ENCODE measurements around the gene B9D1. TPM values are rescaled to one million over a fixed set of nuclear protein-coding genes. Genes with fewer than 3 reads are reported as not detected.

Gene B9D1
- total RNA-seq, 2 experiments from 2014 or later, result 21.1 to 38.1 TPM

GRCh38 chr17:19331543-19332245, 30.8 kb downstream of the B9D1 start:
- no peak overlapping the region for H3K4me2 ChIP-seq (ENCODE audit: low read length)
- intact Hi-C loops (cut with micrococcal nuclease; ENCODE audit: unreplicated experiment), result no loop called here
- no peaks in the 10 kb centered on the region for H4K20me1 ChIP-seq (ENCODE audit: insufficient read depth, low read length)
- no peak overlapping the region for H3K27ac ChIP-seq (ENCODE audit: low read depth, low read length, poor library complexity, severe bottlenecking)
- no peak for DNase-seq (ENCODE audit: low spot score)
- no peaks in the 10 kb centered on the region for H3K4me1 ChIP-seq (ENCODE audit: insufficient read depth, low read length, poor library complexity, severe bottlenecking)
- ChIA-PET POLR2A (no interaction called here), CTCF (ENCODE audit: unreplicated experiment) (no interaction called here)
- TF ChIP-seq EZH2phosphoT487 (IDR thresholded peaks at IDR 0.05; ENCODE audit: borderline replicate concordance, low read depth, low read length) (no peak), CTCF (conservative IDR thresholded peaks at IDR 0.05; ENCODE audit: low read length) (no peak)
- H3K4me3 ChIP-seq (ENCODE audit: low read depth, low read length, poor library complexity, severe bottlenecking), result no peak overlapping the region
- H3K9me3 ChIP-seq (ENCODE audit: low read length), result no peaks in the 10 kb centered on the region
- no peaks in the 10 kb centered on the region for H3K36me3 ChIP-seq (ENCODE audit: insufficient read depth, low read length)
- no peaks in the 10 kb centered on the region for H3K9me2 ChIP-seq (ENCODE audit: insufficient read depth, low read length)
- H2AFZ ChIP-seq (ENCODE audit: low read length), result no peak overlapping the region
- no peaks in the 10 kb centered on the region for H3K79me2 ChIP-seq (ENCODE audit: insufficient read depth, low read depth, low read length)
- BruUV-seq (replicated peaks), result no TSS peak

GRCh38 chr17:19331134-19331533, 31.4 kb downstream of the B9D1 start:
- Histone ChIP-seq H3K36me3 (ENCODE audit: insufficient read depth, low read length) (no peaks in the 10 kb centered on the region), H3K79me2 (ENCODE audit: insufficient read depth, low read depth, low read length) (no peaks in the 10 kb centered on the region), H2AFZ (ENCODE audit: low read length) (no peak overlapping the region), H3K4me1 (ENCODE audit: insufficient read depth, low read length, poor library complexity, severe bottlenecking) (no peaks in the 10 kb centered on the region), H4K20me1 (ENCODE audit: insufficient read depth, low read length) (no peaks in the 10 kb centered on the region), H3K4me2 (ENCODE audit: low read length) (no peak overlapping the region), H3K9me2 (ENCODE audit: insufficient read depth, low read length) (no peaks in the 10 kb centered on the region), H3K9me3 (ENCODE audit: low read length) (0 out of 2 replicates have a peak, but pooled peaks cover under 1% of the 10 kb centered on the region), H3K27ac (ENCODE audit: low read depth, low read length, poor library complexity, severe bottlenecking) (no peak overlapping the region), H3K4me3 (ENCODE audit: low read depth, low read length, poor library complexity, severe bottlenecking) (no peak overlapping the region)
- no peak for TF ChIP-seq EZH2phosphoT487 (IDR thresholded peaks at IDR 0.05; ENCODE audit: borderline replicate concordance, low read depth, low read length)
- no peak for TF ChIP-seq CTCF (conservative IDR thresholded peaks at IDR 0.05; ENCODE audit: low read length)
- BruUV-seq (replicated peaks), result no TSS peak
- ChIA-PET POLR2A (interaction anchor here (0.7 kb wide), 1 partner anchor 74 kb away, joined by 3 read pairs; no protein-coding TSS in a partner anchor), CTCF (ENCODE audit: unreplicated experiment) (no interaction called here)
- DNase-seq (ENCODE audit: low spot score), result no peak
- intact Hi-C loops (cut with micrococcal nuclease; ENCODE audit: unreplicated experiment), result no loop called here

GRCh38 chr17:19330271-19330670, 32.3 kb downstream of the B9D1 start:
- H3K36me3 ChIP-seq (ENCODE audit: insufficient read depth, low read length), result no peaks in the 10 kb centered on the region
- no peaks in the 10 kb centered on the region for H3K4me1 ChIP-seq (ENCODE audit: insufficient read depth, low read length, poor library complexity, severe bottlenecking)
- no peaks in the 10 kb centered on the region for H4K20me1 ChIP-seq (ENCODE audit: insufficient read depth, low read length)
- CTCF ChIA-PET (ENCODE audit: unreplicated experiment), result no interaction called here
- H3K4me3 ChIP-seq (ENCODE audit: low read depth, low read length, poor library complexity, severe bottlenecking), result no peak overlapping the region
- TF ChIP-seq CTCF (conservative IDR thresholded peaks at IDR 0.05; ENCODE audit: low read length) (no peak), EZH2phosphoT487 (IDR thresholded peaks at IDR 0.05; ENCODE audit: borderline replicate concordance, low read depth, low read length) (no peak)
- H3K4me2 ChIP-seq (ENCODE audit: low read length), result no peak overlapping the region
- no peak overlapping the region for H3K27ac ChIP-seq (ENCODE audit: low read depth, low read length, poor library complexity, severe bottlenecking)
- H3K9me3 ChIP-seq (ENCODE audit: low read length), result peaks cover 7% of the 10 kb centered on the region; the same call in 1 of the 2 replicates
- POLR2A ChIA-PET, result interaction anchor here (1.0 to 1.1 kb wide), 2 partner anchors 9 to 10 kb away, joined by 3 to 5 read pairs; no protein-coding TSS in a partner anchor
- no peak for DNase-seq (ENCODE audit: low spot score)
- no peak overlapping the region for H2AFZ ChIP-seq (ENCODE audit: low read length)
- no peaks in the 10 kb centered on the region for H3K9me2 ChIP-seq (ENCODE audit: insufficient read depth, low read length)
- intact Hi-C loops (cut with micrococcal nuclease; ENCODE audit: unreplicated experiment), result no loop called here
- H3K79me2 ChIP-seq (ENCODE audit: insufficient read depth, low read depth, low read length), result no peaks in the 10 kb centered on the region
- no TSS peak for BruUV-seq (replicated peaks)

All from OCI-LY7 (cell line).